Peyer's patch (tissue), 4 donors: ENCODE results near the gene CXXC5.

Experiments used
- POLR2A ChIP-seq, 2 donors: fragments of 450-650 bp; IDR thresholded peaks; one replicate each; pipeline ENCODE4 v1.5.1; 2017; ENCODE audit warnings: antibody characterized with exemption in 2 of 2, mild to moderate bottlenecking in 2 of 2, moderate library complexity in 2 of 2
- TF ChIP-seq, protein P1 (sequence below), 6 experiments: fragments of 450-650 bp in 4 of 6; fragments of 200-600 bp in 2 of 6; sonication (generic) in 1 of 6; IDR thresholded peaks; one replicate each; pipeline ENCODE4 v1.5.1; 2017 to 2019; ENCODE audit warnings: antibody characterized with exemption in 6 of 6, mild to moderate bottlenecking in 3 of 6, moderate library complexity in 1 of 6

DNA sequence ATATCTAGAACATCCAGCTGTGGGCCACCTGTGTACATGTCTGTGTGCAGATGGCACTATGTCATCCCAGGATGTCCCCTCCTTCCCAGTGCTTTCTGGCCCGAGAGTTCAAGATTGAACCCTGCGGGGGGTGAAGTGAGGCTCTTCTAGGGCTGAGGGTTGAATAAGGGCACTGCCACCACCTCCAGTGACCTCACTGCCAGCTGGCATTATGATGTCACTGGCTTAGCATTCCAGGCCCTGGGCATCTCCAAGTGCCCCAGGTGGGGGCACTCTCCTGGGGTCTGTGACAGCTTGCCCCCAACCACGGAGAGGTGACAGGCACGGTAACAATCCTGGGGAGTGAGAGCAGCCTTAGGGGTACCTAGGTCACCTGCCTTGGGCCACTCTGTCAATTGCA, 27.1 kb downstream of the CXXC5 start:
- TF ChIP-seq POLR2A (IDR thresholded peaks at IDR 0.05) = no peak
- TF ChIP-seq, protein P1, sequence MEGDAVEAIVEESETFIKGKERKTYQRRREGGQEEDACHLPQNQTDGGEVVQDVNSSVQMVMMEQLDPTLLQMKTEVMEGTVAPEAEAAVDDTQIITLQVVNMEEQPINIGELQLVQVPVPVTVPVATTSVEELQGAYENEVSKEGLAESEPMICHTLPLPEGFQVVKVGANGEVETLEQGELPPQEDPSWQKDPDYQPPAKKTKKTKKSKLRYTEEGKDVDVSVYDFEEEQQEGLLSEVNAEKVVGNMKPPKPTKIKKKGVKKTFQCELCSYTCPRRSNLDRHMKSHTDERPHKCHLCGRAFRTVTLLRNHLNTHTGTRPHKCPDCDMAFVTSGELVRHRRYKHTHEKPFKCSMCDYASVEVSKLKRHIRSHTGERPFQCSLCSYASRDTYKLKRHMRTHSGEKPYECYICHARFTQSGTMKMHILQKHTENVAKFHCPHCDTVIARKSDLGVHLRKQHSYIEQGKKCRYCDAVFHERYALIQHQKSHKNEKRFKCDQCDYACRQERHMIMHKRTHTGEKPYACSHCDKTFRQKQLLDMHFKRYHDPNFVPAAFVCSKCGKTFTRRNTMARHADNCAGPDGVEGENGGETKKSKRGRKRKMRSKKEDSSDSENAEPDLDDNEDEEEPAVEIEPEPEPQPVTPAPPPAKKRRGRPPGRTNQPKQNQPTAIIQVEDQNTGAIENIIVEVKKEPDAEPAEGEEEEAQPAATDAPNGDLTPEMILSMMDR (IDR thresholded peaks at IDR 0.05) = no peak
